DMS114 treated with DMSO at 0.1 percent for 48 hours (cell line): ENCODE data around the gene APOC1.
"Not testable (repeated sequence)": the region's sequence is repeated elsewhere in the genome, so short reads cannot be mapped to it uniquely, and the experiment has no call there.

Experiments used
- DNase-seq: peaks from one replicate; lab custom pipeline; 2025; ENCODE audit not compliant: unreplicated experiment; lab: John Stamatoyannopoulos, UW

APOC1 gene

DNA sequence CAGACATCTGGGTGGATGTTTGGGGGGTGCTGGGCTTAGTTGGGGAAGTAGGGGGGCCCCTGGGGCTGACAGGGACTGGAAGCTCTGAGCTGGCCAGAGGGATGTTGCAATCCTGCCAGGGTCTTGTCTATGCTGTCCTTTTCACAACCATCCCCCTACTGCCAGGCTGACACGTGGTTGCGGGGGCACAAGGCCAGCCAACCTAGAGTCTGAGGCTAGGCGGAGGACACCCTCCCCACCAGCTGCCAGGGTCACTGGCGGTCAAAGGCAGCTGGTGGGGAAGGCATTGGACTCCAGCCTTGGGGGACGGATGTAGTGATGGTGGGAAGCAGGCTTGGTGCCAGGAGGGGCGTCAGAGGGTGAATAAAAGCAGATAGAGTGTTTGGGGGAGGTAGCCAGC is 1.6 kb upstream of the APOC1 start:
- DNase-seq: no peak

DNA sequence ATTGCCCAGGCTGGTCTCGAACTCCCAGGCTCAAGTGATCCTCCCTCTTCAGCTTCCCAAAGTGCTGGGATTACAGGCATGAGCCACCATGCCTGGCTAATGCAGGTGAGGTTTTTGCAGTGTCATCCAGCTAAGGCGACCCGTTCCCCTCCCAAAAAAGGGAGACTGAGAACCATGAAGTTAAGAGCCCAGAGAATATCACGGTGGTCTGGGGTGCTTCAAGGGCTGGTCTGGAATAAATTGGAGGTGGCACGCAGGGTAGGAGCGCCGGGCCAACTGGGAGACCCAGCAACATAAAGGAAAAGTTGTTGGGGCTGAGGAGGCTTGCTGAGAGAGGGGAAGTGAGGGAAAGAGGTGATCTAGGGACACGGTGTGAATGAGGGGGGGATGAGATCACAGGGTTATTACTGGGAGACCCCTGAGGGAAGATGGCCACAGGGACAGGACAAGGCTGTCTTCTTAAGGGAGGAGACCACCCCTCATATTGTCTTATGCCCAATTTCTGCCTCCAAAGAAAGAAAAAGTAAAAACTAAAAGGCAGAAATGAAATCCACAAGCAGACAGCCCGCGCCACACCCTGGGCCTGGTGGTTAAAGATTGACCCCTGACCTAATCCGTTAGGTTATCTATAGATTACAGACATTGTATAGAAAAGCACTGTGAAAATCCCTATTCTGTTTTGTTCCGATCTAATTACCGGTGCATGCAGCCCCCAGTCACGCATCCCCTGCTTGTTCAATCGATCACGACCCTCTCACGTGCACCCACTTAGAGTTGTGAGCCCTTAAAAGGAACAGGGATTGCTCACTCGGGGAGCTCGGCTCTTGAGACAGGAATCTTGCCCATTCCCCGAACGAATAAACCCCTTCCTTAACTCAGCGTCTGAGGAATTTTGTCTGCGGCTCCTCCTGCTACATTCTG is 636 bp upstream of the APOC1 start:
- DNase-seq: not testable (repeated sequence)

DNA sequence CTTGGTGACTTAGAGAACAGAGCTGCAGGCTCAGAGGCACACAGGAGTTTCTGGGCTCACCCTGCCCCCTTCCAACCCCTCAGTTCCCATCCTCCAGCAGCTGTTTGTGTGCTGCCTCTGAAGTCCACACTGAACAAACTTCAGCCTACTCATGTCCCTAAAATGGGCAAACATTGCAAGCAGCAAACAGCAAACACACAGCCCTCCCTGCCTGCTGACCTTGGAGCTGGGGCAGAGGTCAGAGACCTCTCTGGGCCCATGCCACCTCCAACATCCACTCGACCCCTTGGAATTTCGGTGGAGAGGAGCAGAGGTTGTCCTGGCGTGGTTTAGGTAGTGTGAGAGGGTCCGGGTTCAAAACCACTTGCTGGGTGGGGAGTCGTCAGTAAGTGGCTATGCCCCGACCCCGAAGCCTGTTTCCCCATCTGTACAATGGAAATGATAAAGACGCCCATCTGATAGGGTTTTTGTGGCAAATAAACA is 9.9 kb downstream of the APOC1 start:
- no peak for DNase-seq

DNA sequence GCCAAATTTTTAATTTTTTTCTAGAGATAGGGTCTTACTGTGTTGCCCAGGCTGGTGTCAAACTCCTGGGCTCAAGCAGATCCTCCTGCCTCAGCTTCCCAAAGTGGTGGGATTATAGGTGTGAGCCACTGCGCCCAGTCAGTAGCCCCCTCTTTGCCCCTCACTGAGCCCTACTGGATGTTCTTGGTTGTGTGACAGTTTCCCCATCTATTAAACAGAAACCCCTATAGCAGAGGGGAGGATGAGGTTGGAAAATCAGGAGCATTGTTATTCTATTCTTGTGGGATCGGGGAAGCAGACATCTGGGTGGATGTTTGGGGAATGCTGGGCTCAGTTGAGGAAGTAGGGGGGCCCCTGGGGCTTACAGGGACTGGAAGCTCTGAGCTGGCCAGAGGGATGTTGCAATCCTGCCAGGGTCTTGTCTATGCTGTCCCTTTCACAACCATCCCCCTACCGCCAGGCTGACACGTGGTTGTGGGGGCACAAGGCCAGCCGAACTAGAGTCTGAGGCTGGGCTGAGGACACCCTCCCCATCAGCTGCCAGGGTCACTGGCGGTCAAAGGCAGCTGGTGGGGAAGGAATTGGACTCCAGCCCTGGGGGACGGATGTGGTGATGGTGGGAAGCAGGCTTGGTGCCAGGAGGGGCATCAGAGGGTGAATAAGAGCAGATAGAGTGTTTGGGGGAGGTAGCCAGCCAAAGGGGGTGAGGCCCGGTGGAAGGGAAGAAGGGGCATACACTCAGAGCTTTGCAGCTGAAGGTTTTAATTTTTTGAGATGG is 10.9 kb downstream of the APOC1 start:
- no peak for DNase-seq

DNA sequence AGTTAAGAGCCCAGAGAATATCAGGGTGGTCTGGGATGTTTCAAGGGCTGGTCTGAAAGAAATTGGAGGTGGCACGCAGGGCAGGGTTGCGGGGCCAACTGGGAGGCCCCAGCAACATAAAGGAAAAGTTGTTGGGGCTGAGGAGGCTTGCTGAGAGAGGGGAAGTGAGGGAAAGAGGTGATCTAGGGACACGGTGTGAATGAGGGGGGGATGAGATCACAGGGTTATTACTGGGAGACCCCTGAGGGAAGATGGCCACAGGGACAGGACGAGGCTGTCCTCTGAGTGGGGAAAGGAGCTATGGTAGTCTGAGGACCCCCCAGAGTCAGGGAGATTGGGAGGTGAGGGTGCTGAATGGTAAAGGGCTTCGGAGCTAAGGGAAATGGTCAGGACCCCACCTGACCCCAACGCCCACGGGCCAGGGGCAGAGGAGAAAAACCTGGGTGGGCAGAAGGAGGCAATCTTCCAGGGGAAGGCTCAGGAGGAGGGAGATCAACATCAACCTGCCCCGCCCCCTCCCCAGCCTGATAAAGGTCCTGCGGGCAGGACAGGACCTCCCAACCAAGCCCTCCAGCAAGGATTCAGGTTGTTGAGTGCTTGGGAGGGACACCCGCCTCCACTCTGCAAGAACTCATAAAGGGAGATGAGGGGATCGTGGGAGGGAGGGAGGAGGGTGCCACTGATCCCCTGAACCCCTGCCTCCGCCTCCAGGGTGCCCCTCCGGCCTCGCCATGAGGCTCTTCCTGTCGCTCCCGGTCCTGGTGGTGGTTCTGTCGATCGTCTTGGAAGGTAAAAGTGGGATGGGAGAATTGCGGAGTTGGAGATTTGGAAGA is 12.1 kb downstream of the APOC1 start:
- DNase-seq: not testable (repeated sequence)

DNA sequence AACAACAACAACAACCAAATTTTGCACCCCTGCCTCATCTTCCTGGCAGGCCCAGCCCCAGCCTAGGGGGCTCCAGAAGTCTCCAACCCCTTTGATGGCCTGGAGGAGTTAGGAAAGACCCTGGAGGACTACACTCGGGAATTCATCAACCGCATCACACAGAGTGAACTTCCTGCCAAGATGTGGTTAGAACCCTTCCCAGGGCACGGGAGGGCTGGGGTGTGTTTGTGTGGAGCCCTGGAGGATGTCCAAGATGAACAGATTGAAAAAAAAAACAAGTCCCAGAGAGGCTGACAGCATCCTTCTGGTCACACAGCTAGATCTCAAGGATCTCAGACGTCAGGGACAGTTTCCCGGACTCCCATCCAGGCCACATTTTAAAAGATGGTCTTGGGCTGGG is 13.3 kb downstream of the APOC1 start:
- no peak for DNase-seq

DNA sequence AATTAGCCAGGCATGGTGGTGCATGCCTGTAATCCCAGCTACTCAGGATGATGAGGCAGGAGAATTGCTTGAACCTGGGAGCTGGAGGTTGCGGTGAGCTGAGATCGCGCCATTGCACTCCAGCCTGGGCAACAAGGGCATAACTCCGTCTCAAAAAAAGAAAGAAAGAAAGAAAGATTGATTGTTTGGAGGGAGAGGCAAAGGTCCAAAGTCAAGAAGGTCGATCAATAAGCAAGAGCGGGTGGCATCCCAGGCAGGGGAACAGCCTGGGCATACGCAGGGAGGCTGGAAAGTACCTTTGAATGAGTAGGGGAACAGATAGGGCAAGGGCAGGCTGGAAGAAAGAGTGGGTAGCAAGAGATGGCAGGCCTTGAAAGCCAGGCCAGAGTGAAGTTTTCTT is 15.7 kb downstream of the APOC1 start:
- no peak for DNase-seq

DNA sequence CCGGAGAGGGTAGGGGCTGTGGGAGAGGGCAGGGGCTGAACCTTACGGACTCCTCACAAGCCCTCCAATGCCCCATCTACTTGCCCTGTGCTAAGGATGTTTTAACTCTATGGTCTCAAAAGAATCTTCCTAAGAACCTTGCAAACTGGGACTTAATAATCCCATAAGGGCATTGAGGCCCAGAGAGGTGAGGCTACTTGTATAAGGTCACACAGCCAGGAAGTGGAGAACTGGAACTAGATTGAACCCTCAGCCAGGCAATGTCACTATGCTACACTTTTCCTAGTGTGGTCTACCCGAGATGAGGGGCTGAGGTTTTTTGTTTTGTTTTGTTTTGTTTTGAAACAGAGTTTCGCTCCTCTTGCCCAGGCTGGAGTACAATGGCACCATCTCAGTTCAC is 17.1 kb downstream of the APOC1 start:
- no peak for DNase-seq

DNA sequence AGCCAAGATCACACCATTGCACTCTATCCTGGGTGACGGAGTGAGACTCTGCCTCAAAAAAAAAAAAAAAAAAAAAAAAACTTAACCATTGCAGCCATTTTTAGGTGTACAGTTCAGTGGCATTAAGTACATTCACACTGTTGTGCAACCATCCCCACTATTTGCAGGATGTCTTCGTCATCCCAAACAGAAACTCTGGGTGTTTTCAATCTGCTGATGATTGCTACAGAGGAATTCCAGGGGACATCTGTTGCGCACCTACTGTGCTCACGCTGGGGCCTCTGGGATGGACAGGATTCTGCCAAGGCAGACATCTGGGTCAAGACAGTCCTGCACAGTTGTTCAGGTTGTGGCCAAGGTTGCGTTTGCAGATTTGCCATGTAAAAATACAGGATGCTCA is 25.3 kb downstream of the APOC1 start:
- DNase-seq: no peak

DNA sequence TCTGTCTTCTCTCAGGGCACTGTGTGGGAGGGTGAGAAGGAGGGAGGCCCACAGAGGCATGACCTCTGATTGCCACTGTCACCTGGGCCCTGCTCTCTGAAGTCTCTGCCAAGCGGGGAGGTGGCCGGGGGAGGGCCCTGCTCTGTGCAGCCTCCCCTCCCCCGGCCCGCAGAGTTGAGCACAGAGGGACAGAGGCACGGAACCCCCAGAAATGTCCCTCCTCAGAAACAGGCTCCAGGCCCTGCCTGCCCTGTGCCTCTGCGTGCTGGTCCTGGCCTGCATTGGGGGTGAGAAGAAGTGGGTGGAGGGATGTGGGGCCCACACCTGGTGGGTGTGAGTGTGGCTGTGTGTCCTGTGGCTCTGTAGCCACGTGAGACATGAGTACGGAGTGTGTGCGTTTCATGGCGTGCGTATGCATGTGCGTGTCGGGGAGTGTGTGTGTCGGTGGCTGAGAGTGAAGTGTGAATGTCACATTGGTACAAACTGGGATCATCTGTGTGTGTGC is 27.7 kb downstream of the APOC1 start, which contains the start of gene APOC4:
Gene APOC4, plus strand, starts transcription at position 171 of the 505 bp plus-strand sequence. Its CDS starts 41 bp downstream, at position 212.
- DNase-seq: no peak

DNA sequence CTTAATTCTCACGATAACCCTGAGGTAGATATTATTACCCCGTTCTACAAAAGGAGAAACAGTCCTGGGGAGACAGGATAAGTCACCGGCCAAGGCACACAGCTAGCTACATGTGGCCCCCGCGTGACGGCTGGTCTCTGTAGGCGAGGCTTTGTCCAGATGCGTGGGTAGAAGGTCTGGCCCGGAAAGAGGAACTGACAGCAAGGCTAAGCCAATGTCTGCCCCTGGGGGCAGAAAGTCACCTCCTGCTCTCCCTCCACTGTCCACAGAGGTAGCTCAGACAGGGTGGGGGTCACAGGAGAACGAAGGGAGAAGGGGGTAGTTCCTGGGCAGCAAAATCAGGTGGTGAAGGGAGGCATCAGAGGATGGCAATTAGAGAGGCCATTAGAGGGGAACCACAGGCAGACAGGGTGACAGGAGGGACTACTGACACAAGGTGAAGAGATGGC is 29.4 kb downstream of the APOC1 start:
- no peak for DNase-seq

DNA sequence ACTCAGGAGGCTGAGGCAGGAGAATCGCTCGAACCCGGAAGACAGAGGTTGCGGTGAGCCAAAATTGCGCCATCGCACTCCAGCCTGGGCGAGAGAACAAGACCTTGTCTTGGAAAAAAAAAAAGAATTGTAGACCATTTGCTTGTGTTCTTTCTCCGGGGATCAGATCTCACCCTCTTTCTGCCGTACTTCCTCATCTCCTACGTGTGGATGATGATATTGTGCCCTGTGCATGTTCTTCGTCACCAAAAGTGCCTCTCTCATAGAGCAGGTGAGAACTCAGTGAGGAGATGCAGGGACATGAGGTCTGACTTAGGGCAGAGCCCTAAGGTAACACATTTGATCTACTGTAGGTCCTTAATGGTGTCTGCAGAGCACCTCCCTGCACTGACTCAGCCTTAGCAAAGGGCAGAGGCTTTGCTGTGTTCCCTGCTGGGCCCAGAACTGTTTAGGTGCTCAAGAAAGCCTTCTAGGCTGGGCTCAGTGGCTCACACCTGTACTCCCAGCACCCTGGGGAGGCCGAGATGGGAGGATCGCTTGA is 32.7 kb downstream of the APOC1 start:
- DNase-seq: no peak

DNA sequence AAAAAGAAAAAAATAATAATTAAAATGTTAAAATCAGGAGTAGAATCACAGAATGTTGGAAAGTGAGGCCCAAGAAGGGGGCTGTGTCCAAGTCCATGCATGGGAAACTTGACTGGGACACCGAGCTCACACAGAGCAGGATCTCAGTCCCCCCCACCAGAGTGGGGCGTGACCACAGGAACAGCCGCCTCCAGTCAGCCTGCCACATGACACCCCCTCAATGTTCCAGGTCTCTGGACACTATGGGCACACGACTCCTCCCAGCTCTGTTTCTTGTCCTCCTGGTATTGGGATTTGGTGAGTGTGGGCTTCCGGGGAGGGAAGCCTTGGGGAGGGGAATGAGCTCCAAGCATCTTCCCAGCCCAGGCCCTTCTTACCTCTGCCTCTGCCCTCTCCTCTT is 33.8 kb downstream of the APOC1 start:
- DNase-seq: no peak

DNA sequence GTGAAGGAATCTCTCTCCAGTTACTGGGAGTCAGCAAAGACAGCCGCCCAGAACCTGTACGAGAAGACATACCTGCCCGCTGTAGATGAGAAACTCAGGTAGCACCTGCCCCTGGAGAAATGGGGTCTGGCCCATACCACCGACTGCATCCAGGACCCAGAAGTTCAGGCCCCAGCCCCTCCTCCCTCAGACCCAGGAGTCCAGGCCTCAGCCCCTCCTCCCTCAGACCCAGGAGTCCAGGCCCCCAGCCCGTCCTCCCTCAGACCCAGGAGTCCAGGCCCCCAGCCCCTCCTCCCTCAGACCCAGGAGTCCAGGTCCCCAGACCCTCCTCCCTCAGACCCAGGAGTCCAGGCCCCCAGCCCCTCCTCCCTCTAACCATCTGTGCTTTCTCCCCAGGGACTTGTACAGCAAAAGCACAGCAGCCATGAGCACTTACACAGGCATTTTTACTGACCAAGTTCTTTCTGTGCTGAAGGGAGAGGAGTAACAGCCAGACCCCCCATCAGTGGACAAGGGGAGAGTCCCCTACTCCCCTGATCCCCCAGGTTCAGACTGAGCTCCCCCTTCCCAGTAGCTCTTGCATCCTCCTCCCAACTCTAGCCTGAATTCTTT is 34.5 kb downstream of the APOC1 start:
- DNase-seq: no peak

DNA sequence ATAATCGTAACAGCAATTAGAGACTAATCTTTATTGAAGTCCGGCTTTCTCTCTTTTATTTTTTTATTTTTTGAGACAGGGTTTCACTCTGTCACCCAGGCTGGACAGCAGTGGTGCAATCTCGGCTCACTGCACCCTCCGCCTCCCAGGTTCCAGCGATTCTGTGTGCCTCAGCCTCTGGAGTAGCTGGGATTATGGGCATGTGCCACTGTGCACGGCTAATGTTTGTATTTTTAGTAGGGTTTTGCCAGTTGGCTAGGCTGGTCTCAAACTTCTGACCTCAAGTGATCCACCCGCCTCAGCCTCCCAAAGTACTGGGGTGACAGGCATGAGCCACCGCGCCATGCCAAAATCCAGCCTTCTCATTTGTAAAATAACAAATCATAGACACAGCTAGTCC is 35.1 kb downstream of the APOC1 start:
- no peak for DNase-seq

DNA sequence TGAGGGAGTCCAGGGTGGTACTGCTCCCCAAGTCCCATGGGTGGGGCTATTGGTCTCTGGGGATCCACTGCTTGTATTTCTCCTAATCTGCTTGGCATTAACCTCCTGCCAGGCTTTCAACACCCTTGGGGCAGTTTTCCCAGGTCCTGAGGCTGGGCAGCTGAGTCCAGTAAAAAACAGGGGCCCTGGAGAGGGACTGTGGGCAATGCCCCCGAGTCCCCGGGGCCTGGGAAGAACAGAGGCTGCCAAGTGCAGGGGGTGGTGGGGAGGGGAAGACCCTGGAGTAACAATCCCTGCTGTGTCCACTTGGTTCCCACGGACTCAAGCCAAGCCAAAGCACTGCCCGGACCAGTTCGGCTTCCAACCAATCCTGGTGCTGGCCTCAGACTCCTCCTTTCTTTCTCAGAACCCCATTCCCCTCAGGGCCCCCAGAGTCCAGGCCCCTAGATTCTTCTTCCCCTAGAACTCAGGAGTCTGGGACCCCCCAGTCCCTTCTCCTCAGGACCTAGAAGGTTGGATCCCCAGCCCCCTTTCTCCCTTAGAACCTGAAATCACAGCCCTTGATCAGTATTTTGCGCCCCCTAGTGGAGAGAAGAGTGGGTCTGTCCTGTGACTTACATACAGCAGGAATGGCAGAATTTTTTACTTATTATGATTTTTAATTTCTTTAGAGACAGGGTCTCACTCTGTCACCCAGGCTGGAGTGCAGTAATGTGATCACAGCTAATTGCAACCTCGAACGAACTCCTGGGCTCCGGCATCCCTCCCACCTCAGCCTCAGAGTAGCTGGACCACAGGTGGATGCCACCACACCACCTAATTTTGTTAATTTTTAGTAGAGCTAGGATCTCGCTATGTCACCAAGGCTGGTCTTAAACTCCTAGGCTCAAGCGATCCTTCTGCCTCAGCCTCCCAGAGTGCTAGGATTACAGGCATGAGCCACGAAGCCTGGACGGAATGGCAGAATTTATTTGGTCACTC is 37.1 kb downstream of the APOC1 start:
- DNase-seq: peak; percentile 35

DNA sequence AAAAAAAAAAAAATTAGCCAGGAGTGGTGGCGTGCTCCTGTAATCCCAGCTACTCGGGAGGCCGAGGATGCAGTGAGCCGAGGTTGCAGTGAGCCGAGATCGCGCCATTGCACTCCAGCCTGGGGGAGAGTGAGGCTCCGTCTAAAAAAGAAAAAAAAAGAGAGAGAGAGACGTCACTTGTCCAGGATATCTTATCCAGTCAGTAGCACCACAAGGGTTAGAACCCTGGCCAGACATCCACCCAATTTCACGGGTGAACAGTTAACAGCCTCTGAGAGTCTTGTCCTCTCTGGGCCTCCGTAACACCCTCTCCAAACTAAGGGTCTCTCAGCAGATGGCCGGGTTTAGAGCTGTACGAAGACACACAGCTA is 39.9 kb downstream of the APOC1 start:
- DNase-seq: no peak

DNA sequence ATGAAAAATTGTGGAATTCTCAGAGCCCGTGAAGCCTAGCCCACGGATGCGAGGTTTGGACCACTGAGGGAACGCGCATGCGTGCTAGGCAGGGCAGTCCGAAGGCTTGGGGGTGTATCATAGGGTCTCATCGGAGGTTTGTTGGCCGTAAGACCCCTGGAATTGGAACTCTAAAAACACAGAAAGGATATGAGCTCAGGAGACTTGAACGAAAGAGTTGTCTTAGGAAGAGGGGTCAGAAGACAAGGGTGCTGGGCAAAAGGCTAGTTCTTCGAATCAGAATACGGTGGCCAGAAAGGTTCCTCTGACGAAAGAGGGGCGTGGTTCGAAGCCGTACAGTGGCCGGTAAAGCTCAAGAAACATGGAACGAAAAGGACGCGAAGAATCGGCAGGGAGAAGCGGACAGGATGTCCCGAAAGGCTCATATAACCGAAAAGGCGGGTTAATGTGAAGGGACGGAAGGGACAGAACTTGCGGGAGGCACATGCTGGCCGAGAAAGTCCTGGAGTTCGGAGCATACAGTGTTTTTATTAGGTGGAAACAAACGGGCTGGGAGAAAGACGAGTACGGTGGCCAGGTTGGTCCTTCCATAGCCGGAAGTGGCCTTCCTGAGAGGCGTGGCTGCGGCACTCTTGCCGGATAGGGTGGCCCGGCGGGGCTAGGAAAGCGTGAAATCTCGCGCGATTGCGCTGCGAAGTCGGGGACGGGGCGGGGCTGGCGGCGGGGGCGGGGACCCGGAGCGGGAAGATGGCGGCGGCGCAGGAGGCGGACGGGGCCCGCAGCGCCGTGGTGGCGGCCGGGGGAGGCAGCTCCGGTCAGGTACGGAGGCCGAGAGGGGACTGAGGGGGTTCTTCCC is 40.5 kb downstream of the APOC1 start, which contains the start of gene CLPTM1:
Gene CLPTM1, plus strand, starts transcription at position 732 of the 856 bp plus-strand sequence. Its CDS starts 16 bp downstream, at position 748.
- DNase-seq: peak; percentile 86
